Right renal pelvis (tissue), 4 donors: ENCODE results near the gene TMEFF2. TPM values are rescaled to one million over a fixed set of nuclear protein-coding genes. Genes with fewer than 3 reads are reported as not detected.

Source experiments
- DNase-seq, 4 donors: peaks; one replicate each; pipeline ENCODE4 v3.0.0-alpha.2; 2013; ENCODE audit warnings: low read depth in 4 of 4, low spot score in 3 of 4, missing footprints in 1 of 4
- polyA plus RNA-seq, 4 donors: library from polyadenylated mRNA; unstranded; fragments of 120-200 nt; gene quantifications; one replicate each; pipeline ENCODE4 v1.2.1, GENCODE V29; 2013; ENCODE audit not compliant: insufficient read length in 4 of 4

TMEFF2 gene
- polyA plus RNA-seq, 4 donors, result 10.8 to 20.3 (median 17.2) TPM

DNA sequence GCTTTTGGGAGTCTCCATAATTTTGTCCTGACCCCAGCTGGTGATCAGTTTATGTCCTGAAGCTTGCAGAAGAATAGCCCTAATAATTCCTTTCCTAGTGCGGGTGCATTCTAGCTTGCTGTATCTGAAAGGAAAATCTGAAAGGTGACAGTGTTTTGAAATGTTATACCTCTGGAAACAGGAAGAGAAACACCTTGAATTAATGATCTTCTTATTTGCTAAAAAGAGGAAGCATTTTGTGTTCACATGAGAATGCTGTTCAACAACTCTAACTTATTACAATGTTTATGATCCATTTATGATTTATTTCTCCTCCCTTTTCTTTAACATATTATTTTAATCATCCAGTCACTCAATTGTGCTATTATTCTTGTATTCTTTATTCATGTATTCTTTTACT lies 280.9 kb downstream of the TMEFF2 start:
- DNase-seq, result no peak

DNA sequence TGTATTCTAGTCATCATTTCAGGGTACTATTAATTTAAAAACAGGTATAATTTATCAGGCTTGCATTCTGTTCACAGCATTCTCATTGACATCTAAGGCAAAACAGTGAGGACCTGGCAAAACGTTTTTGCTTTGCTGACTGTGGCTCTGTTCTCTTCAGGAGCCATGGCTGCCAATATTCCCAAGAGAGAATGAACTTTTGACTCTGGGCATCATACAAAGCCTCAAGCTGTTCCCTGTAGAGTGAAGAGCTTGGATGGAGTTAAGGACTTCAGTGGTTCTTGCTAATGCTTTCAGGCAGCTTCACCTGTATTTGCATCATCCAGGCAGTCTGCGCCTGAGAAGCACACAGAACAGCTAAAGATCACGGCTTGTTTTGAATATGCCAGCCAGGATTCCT lies 282.0 kb downstream of the TMEFF2 start:
- DNase-seq, result no peak

DNA sequence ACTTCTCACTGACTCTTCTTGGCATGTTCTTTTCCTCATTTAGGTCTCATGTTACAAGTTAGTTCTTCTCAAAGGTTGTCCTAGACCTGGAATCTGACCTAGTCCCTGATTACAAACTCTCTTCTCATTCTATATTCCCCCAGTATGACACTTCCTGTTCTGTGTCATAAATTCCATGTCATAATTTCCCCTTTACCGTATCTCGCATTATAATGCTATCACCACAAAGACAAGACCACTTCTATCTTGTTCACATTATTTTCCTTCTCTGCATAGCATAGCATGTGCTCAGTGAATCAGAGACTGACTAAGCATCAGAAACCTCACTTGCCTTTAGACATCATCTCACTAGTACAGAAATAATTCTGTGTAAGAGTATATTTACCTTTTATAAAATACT lies 284.2 kb downstream of the TMEFF2 start:
- no peak for DNase-seq

GRCh38 chr2:191908874-191909273 lies 285.9 kb downstream of the TMEFF2 start:
- no peak for DNase-seq

- no peak for DNase-seq
These were observed 287.2 kb downstream of the TMEFF2 start for GRCh38 chr2:191907545-191907944.

GRCh38 chr2:191907091-191907490 lies 287.6 kb downstream of the TMEFF2 start:
- DNase-seq, result no peak

DNA sequence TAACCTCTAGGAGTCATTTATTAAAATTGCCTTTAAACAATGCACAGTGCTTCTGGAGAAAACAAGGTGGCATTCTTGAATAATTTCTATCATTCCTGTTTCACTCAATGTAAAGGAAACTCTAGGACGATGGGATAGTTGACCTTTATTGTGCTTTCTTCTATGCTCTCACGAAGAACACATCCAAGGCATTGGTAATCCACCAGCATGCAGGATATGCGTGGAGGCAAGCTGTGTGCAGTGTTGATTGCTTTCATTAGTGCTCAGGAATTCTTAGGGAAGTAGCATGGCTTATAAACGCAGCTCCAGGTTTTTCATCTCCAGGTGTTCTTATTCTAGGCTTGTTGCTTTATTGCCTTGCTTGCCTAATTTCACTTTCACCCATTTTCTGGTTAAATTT lies 289.4 kb downstream of the TMEFF2 start:
- no peak for DNase-seq

DNA sequence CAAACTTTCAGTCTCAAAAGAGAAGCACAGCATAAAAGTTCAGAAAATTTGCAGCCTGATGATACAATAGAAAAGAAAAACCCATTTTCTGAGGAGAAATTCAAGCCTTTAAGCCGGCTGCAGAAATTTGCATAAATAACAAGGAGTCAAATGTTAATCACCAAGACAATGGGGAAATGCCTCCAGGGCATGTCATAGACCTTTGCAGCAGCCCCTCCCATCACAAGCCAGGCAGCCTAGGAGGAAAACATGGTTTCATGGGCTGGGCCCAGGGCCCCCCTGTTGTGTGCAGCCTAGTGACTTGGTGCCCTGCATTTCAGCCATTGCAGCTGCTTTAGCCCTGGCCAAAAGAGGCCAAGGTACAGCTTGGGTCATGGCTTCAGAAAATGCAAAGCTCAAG lies 293.7 kb downstream of the TMEFF2 start:
- DNase-seq, result no peak

GRCh38 chr2:191899410-191899809 lies 295.3 kb downstream of the TMEFF2 start:
- DNase-seq, result no peak
